HL-60/S4 (cell line): ENCODE results near the gene WRAP53.

Source experiments
- in situ Hi-C: fragments of 300-500 bp; cut with MboI; formaldehyde crosslinking; loops from 2 replicates; pipeline ENCODE4 v1.14.3; 2022; ENCODE audit warnings: low sequenced_read_pairs

The WRAP53 gene

GRCh38 chr17:7677388-7678067 is 10.7 kb upstream of the WRAP53 start:
- in situ Hi-C loops = no loop called here

- in situ Hi-C loops = no loop called here
These were observed 3.3 kb upstream of the WRAP53 start for GRCh38 chr17:7684851-7685532.

DNA sequence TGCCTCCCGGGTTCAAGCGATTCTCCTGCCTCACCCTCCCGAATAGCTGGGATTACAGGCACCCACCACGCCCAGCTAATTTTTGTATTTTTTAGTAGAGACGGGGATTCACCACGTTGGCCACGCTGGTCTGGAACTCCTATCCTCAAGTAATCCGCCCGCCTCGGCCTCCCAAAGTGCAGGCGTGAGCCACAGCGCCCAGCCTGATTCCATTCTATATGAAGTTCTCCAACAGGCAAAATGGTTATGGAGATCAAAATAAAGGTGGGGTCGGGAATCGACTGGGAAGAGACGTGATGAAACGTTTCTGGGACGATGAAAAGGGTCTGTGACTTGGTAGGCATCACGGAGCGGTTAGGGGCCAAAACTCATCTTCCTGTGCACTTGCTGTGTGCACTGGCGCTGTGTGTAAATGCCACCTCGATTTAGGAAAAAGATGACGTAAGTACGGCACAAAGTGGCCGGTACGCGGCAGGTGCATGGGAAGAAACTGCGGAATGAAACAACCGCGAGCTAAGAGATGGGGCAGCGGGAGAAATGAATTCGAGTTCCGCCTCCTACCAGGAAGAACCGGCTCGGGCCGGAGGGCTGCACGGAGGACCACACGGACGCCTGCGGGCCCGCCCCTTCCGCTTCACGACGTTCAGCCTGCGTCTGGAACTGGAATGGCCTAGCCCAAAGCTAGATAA is 2.6 kb upstream of the WRAP53 start:
- in situ Hi-C loops = no loop called here

DNA sequence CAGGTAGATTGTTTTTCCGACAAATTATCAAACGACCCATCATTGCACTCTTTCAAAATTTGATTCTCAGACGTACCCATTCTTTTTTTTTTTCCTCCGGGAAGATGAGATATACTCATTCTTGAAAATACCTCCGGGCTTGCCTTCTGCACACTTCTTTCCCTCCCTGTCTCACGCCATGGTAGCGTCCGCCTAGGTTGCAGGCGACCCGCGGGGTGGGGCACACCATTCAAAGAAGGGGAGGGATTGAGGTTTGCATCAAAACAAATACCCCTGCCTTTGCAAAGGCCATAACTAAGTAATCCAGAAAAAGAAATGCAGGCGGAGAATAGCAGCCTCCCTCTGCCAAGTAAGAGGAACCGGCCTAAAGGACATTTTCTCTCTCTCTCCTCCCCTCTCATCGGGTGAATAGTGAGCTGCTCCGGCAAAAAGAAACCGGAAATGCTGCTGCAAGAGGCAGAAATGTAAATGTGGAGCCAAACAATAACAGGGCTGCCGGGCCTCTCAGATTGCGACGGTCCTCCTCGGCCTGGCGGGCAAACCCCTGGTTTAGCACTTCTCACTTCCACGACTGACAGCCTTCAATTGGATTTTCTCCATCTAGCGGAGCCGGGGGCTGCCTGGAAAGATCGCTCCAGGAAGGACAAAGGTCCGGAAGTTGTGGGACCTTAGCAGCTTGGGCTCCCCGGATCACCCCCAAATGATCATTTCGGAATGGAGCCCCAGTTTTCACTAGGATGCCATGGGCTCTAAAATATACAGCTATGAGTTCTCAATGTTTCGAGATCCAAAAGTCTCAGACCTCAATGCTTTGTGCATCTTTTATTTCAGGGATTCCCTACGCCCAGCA is 1.8 kb upstream of the WRAP53 start:
- in situ Hi-C loops = no loop called here

- in situ Hi-C loops = no loop called here
These were observed 987 bp upstream of the WRAP53 start, which contains the start of gene TP53 for GRCh38 chr17:7687072-7687907. TSS of gene TP53 (minus strand) at chr17:7687490. CDS start at chr17:7676594, 10,896 bp downstream.

DNA sequence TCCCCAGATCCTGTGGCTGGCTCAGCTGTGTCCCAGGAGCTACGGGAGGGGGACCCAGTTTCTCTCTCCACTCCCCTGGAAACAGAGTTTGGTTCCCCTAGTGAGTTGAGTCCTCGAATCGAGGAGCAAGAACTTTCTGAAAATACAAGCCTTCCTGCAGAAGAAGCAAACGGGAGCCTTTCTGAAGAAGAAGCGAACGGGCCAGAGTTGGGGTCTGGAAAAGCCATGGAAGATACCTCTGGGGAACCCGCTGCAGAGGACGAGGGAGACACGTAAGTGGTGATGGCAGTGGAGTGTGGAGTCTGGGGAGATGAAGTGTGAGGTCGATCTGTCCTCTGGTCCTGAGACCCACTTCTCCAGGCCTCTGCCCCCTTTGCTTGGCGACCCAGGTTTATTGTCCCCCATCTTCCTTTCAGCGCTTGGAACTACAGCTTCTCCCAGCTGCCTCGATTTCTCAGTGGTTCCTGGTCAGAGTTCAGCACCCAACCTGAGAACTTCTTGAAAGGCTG is 585 bp downstream of the WRAP53 start:
- in situ Hi-C loops = no loop called here

GRCh38 chr17:7695586-7695985 is 7.3 kb downstream of the WRAP53 start:
- in situ Hi-C loops = no loop called here

GRCh38 chr17:7697828-7698588 is 9.7 kb downstream of the WRAP53 start:
- in situ Hi-C loops = no loop called here

- in situ Hi-C loops = no loop called here
These were observed 12.2 kb downstream of the WRAP53 start for GRCh38 chr17:7700510-7700909.

DNA sequence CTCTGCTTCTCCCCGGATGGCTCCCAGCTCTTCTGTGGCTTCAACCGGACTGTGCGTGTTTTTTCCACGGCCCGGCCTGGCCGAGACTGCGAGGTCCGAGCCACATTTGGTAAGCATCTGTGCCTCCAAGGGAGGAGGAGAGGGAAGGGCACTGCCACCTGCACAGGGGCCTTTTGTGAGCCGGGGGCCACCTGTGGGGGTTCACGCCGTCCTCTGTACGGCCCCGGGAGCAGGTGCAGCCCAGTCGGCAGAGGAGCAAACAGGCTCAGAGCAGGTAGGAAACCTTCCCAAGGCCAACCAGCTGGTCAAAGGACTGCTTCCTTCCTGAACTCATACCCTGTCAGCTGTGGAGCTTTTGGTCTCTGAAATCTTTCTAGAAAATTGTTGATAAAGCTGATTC is 13.4 kb downstream of the WRAP53 start:
- in situ Hi-C loops = no loop called here

- in situ Hi-C loops = no loop called here
These were observed 14.5 kb downstream of the WRAP53 start for GRCh38 chr17:7702776-7703175.

- in situ Hi-C loops = no loop called here
These were observed 15.6 kb downstream of the WRAP53 start for GRCh38 chr17:7703584-7704479.

- in situ Hi-C loops = no loop called here
These were observed 16.5 kb downstream of the WRAP53 start, which contains the start of gene EFNB3 for GRCh38 chr17:7704601-7705268. TSS of gene EFNB3 (plus strand) at chr17:7705202. CDS start at chr17:7705599, 397 bp downstream.

GRCh38 chr17:7705269-7706255 is 17.3 kb downstream of the WRAP53 start:
- in situ Hi-C loops = no loop called here

- in situ Hi-C loops = no loop called here
These were observed 18.5 kb downstream of the WRAP53 start for GRCh38 chr17:7706631-7707354.

- in situ Hi-C loops = no loop called here
These were observed 19.2 kb downstream of the WRAP53 start for GRCh38 chr17:7707446-7707845.
